ENCODE data around the gene SLC38A3. TPM values are rescaled to one million over a fixed set of nuclear protein-coding genes. Genes with fewer than 3 reads are reported as not detected.

The SLC38A3 gene
- total and polyA plus RNA-seq, 9 donors = 1.7 to 4.4 (median 2.4) TPM

DNA sequence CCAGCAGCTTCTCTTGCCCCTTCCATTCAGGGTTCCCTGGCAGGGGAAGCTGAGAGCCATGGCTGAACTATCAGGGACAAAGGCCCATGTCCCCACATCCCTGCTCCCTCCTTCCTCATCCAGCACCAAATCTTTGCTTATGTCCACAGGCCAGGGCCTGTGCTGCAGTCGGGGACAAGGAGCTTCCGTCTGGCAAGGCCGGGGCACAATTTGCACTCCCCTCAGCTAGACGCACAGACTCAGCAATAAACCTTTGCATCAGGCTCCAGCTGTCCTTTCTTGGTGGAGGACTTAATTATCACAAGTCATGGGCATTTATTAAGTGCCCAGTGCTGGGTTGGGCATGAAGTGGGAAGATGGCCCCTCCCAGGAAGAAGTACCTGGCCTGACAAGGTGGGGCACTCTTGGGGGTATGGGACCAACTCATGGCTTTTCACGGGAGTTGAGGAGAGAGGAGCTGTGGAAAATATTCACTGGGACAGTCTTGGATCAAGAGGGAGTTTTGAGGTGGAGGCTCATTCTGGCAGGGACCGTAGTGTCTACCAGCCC is 8.7 kb upstream of the SLC38A3 start:
- peaks cover 29% of the 10 kb centered on the region for H3K4me1 ChIP-seq (ENCODE audit: control insufficient read depth, insufficient read depth, low read length)
- no peaks in the 10 kb centered on the region for H3K9me3 ChIP-seq (replicated peaks; ENCODE audit: control insufficient read depth, low read depth, low read length)
- H3K4me3 ChIP-seq (ENCODE audit: low read length) = no peak overlapping the region
- WGBS (ENCODE audit: insufficient coverage) = 54% methylated on average over 2 of the region's 6 CpGs
- H3K36me3 ChIP-seq (ENCODE audit: control insufficient read depth, insufficient read depth, low read length) = no peaks in the 10 kb centered on the region
- DNase-seq = no peak
- H3K27me3 ChIP-seq (ENCODE audit: control insufficient read depth, insufficient read depth, low read length) = peaks cover 49% of the 10 kb centered on the region
- no peak overlapping the region for H3K27ac ChIP-seq (ENCODE audit: low read length)

DNA sequence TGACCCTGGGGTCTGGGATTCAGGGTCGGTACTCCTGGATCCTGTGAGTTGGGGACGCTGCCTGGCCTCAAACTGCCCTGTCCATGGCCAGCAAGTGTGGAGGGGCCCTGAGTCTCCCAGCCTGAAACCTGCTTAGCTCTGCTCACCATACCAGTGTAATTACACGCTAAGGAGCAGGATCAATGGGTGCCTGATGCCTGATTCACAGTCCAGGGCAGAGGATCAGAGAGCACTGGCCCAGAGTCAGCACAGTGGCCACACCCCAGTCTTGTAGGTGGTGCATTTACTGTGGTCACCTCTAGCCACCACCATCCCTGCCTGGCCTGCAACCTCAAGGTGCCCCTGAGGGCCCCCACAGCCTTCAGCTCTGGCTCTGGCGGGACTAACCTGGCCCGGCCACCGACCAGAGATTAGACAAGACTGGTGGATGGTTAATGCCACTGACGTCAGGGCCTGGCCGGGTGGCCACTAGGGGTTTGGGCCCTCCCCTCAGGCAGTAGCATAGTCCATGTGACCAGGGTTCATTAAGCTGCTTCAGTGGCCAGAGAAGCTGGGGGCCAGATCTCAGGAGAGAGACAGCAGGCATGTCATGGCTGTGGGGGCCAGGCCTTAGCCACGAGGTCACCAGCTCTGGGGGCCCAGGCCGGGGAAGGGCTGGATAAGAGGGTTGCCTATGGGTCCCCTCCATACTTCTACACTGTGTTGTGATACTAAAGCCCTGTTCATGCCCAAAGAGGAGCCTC is 3.3 kb upstream of the SLC38A3 start:
- H3K27ac ChIP-seq (ENCODE audit: low read length) = no peak overlapping the region
- peaks cover 47% of the 10 kb centered on the region for H3K4me1 ChIP-seq (ENCODE audit: control insufficient read depth, insufficient read depth, low read length)
- WGBS (ENCODE audit: insufficient coverage) = 69% methylated on average over 8 of the region's 10 CpGs
- DNase-seq = no peak
- H3K36me3 ChIP-seq (ENCODE audit: control insufficient read depth, insufficient read depth, low read length) = no peaks in the 10 kb centered on the region
- peaks cover 42% of the 10 kb centered on the region for H3K27me3 ChIP-seq (ENCODE audit: control insufficient read depth, insufficient read depth, low read length)
- no peak overlapping the region for H3K4me3 ChIP-seq (ENCODE audit: low read length)
- H3K9me3 ChIP-seq (replicated peaks; ENCODE audit: control insufficient read depth, low read depth, low read length) = no peaks in the 10 kb centered on the region

DNA sequence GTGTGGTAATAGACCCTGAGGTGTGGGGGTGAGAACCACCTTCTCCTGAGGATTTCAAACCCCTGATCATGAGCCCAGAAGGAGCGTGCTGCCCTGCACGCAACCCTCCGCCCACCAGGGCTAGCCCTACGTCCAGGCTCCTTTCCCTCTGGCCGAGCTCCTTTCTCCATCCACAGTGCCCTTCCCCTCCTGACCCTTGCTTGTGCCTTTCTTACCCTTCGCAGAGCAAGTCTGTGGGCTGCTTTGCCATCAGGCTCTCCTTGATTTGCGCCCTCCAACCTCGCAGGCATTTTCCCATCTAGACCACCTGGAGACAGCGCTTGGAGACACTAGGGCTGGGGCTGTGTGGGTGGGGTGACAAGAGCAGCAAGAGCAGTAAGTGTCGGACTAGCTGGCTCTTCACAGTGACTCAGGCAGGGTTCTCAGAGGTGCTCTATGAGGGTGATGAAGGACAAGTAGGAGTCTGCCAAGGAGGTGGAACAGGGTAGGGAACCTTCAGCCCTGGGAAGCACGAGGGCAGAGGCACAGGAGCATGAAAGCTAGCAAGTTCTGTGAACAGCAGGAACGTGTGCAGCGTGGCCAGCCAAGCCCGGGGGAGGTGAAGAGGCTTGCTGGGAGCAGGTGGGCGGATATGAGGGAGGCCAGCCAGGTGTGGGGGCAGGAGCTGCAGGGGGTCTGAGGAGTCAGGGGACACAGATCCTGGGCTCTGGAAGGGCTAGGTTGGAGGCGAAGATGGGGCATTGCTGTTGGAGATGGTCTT is 2.5 kb upstream of the SLC38A3 start:
- Histone ChIP-seq H3K27ac (ENCODE audit: low read length) (no peak overlapping the region), H3K4me3 (ENCODE audit: low read length) (no peak overlapping the region), H3K36me3 (ENCODE audit: control insufficient read depth, insufficient read depth, low read length) (no peaks in the 10 kb centered on the region), H3K4me1 (ENCODE audit: control insufficient read depth, insufficient read depth, low read length) (peaks cover 54% of the 10 kb centered on the region), H3K9me3 (replicated peaks; ENCODE audit: control insufficient read depth, low read depth, low read length) (no peaks in the 10 kb centered on the region), H3K27me3 (ENCODE audit: control insufficient read depth, insufficient read depth, low read length) (peaks cover 46% of the 10 kb centered on the region)
- WGBS (ENCODE audit: insufficient coverage) = 69% methylated on average over 14 of the region's 16 CpGs
- DNase-seq = no peak

DNA sequence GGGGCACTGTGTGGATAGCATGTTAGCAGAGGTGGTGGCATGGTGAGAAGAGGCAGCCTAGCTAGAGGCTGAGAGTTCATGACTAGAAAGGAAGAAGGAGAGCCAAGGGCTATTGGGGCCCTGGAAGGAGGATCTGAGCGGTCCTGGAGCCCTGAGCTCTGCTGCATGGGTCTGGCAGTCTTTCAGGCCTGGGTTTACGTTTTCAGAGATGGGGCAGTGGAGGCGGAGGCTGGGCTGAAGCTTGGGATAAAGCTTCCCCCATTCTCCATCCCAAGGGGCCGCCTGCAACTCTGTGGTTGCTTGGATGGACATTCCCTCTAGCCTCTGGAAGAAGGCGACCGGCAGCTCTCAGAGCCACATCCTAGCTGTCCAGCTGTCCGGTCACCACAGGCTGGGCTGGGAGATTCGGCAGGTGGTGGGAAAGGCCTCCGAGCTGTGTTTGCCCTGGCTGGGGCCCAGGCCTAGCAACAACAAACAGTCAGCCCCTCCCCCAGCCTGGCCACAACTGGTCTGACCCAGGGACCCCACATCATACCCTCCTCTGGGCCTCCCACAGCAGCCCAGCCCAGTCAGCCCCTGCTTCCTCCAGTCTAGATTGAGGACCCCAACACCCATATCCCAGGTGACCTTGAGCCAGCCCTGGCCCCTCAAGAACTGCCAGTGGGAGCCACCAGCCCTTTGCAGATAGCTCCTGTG is 1.8 kb upstream of the SLC38A3 start:
- 13% methylated on average over 3 of the region's 9 CpGs for WGBS (ENCODE audit: insufficient coverage)
- peaks cover 59% of the 10 kb centered on the region for H3K4me1 ChIP-seq (ENCODE audit: control insufficient read depth, insufficient read depth, low read length)
- DNase-seq = peak; percentile 50
- no peak overlapping the region for H3K27ac ChIP-seq (ENCODE audit: low read length)
- no peak overlapping the region for H3K4me3 ChIP-seq (ENCODE audit: low read length)
- peaks cover 46% of the 10 kb centered on the region for H3K27me3 ChIP-seq (ENCODE audit: control insufficient read depth, insufficient read depth, low read length)
- H3K9me3 ChIP-seq (replicated peaks; ENCODE audit: control insufficient read depth, low read depth, low read length) = no peaks in the 10 kb centered on the region
- H3K36me3 ChIP-seq (ENCODE audit: control insufficient read depth, insufficient read depth, low read length) = no peaks in the 10 kb centered on the region

DNA sequence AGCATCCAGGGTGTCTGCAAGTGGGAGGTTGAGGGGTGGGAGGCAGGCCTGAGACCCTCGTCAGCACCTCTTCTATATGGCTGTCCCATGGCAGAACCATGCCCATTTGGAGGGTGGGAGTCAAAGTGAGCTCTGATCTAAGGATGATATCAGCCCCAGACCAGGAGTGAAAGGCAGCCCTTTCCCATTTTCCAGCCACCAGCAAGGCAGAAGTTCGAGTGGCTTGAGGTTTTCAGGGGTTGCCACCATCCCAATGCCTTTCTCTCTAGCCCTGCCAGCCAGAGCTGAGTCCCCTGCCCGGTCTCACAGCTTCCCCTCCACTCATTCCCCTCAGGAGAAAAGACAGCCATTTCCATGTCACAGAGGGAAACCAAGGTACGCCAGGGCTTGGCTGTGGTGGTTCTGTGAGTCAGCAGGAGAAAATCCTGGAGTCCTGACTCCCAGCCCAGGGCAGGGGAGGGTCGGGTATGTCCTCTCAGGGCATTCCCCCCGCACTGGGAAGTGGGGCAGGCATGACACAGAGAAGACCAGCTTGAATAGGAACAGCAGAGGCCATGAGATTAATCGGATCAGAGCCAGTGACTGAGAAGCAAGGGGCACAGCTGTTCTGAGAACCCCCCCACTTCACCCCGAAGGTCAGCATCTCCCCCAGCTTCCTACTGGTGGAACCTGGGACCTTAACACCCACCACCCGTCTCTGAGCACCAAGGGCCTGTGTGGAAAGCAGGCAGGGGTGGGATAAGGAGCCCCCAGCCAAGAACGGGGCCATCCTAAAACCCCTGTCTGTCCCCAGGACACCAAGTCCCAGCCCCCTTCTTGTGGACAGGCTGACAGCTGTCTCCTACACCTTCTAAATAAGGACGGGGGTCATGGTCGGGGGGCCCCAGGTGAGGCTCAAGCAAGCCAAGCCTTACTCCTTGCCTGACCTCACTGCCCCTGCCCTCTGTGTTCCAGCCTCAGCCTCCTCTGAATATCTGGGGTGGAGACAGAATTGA is 965 bp upstream of the SLC38A3 start:
- 76% methylated on average over 6 of the region's 12 CpGs for WGBS (ENCODE audit: insufficient coverage)

DNA sequence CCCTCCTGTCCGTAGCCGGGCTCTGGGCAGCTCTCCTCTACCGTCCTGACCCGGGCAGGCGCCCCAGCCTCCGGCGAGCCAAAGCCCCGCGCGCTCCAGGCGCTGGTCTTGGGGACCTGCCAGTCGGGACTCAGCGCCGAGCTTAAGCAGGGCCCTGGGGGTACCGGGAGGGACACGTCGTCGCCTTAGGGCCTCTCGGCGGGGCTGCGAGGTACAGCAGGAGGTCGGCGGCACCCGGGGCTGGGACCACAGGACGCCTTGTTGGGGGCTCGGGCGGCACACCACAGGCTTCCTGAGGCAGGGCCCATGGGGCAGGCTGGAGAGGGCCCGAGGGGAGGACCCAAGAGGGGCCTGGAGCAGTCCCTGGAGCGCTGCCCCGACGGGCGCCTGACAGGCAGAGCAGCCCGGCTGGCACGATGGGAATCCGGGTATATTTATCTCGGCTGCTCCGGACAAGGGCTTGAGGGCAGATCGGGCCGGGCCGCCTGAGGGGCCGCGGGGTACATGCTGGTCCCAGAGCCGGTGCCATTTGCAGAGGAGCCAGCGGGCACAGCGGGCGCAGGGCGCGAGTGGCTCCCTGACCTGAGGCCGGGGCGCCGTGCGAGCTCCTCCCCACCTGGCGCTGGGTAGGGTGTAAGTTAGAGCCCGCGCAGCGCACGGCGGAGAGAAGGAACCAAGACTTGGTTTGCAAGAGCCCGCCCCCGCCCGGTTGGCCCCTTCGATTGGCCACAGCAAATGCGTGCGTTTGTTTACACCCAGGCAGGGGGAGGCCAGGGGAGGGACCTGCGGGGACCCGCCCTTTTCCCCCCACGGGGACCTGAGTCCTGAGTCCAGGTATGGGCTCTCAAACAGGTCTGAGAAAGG is 574 bp downstream of the SLC38A3 start:
- DNase-seq = peak; percentile 35
- Histone ChIP-seq H3K4me1 (ENCODE audit: control insufficient read depth, insufficient read depth, low read length) (peaks cover 63% of the 10 kb centered on the region), H3K4me3 (ENCODE audit: low read length) (peak overlapping the region; percentile 48), H3K9me3 (replicated peaks; ENCODE audit: control insufficient read depth, low read depth, low read length) (no peaks in the 10 kb centered on the region), H3K27me3 (ENCODE audit: control insufficient read depth, insufficient read depth, low read length) (peaks cover 46% of the 10 kb centered on the region), H3K36me3 (ENCODE audit: control insufficient read depth, insufficient read depth, low read length) (no peaks in the 10 kb centered on the region), H3K27ac (ENCODE audit: low read length) (peak overlapping the region; percentile 29)
- 2% methylated on average over 66 of the region's 67 CpGs for WGBS (ENCODE audit: insufficient coverage)

More for the DNA sequence above, 965 bp upstream of the SLC38A3 start:
- H3K4me1 ChIP-seq (ENCODE audit: control insufficient read depth, insufficient read depth, low read length) = peaks cover 63% of the 10 kb centered on the region
- no peak for DNase-seq
- H3K27ac ChIP-seq (ENCODE audit: low read length) = no peak overlapping the region
- peaks cover 46% of the 10 kb centered on the region for H3K27me3 ChIP-seq (ENCODE audit: control insufficient read depth, insufficient read depth, low read length)
- no peak overlapping the region for H3K4me3 ChIP-seq (ENCODE audit: low read length)
- no peaks in the 10 kb centered on the region for H3K9me3 ChIP-seq (replicated peaks; ENCODE audit: control insufficient read depth, low read depth, low read length)
- H3K36me3 ChIP-seq (ENCODE audit: control insufficient read depth, insufficient read depth, low read length) = no peaks in the 10 kb centered on the region

DNA sequence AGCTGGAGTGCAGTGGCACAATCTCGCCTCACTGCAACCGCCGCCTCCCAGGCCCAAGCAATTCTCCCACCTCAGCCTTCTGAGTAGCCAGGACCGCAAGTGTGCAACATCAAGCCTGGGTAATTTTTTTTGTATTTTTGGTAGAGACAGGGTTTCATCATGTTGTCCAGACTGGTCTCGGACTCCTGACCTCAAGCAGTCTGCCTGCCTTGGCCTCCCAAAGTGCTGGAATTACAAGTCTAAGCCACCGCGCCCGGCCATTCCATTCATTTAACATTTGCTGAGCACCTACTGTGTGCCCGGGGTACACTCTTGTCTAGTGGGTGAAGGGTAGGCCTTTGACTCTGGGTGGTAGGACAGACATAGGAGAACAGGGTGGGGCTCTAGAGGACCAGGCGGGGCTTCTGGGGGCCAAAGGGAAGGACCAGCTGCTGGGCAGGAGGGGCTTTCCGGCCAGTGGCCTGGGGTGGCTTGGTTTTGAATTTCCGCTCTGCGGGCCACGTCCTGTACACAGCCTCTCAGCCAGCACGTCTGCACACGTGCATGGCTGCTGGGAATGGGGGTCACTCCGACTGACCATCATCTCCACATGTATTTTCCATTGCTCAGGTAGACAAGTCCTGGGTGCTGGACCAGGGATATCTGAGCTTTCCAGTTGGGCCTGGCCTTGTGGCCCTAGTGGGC is 2.4 kb downstream of the SLC38A3 start:
- Histone ChIP-seq H3K27ac (ENCODE audit: low read length) (no peak overlapping the region), H3K4me1 (ENCODE audit: control insufficient read depth, insufficient read depth, low read length) (peaks cover 55% of the 10 kb centered on the region), H3K4me3 (ENCODE audit: low read length) (no peak overlapping the region), H3K36me3 (ENCODE audit: control insufficient read depth, insufficient read depth, low read length) (no peaks in the 10 kb centered on the region), H3K27me3 (ENCODE audit: control insufficient read depth, insufficient read depth, low read length) (peaks cover 38% of the 10 kb centered on the region), H3K9me3 (replicated peaks; ENCODE audit: control insufficient read depth, low read depth, low read length) (no peaks in the 10 kb centered on the region)
- no peak for DNase-seq
- 93% methylated on average over 3 of the region's 17 CpGs for WGBS (ENCODE audit: insufficient coverage)

DNA sequence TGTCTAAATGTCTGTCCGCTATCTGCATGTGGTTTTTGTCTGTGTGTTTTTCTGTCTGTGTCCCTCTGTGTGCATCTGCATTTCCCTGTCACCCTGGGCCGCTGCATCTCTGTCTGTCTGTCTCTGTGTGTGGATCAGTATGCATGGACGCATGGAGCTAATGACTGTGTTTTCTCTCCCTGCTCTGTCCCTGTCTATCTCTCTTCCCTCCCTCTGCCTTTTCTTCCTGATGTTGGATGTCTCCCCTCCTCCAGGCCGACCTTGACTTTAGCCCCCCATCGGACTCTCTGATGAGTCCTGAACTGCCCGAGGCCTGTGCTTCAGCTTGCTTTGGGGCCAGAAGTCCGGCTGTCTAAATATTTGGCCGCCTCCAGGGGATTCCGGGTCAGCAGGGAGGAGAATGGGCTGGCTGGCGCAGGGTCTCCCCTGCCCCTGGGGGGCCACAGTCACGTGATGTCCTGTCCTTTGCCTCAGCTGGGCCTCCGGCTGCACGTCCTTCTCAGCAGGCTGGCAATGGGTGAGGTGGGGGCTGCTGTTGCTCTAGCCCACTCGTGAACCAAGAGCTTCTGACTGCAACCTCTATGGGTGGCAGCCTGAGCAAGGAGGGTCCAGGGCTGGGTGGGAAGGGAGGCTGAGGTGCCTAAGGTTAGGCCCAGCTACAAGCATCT is 3.7 kb downstream of the SLC38A3 start:
- Histone ChIP-seq H3K4me3 (ENCODE audit: low read length) (no peak overlapping the region), H3K27me3 (ENCODE audit: control insufficient read depth, insufficient read depth, low read length) (peaks cover 32% of the 10 kb centered on the region), H3K27ac (ENCODE audit: low read length) (no peak overlapping the region), H3K36me3 (ENCODE audit: control insufficient read depth, insufficient read depth, low read length) (no peaks in the 10 kb centered on the region), H3K9me3 (replicated peaks; ENCODE audit: control insufficient read depth, low read depth, low read length) (no peaks in the 10 kb centered on the region), H3K4me1 (ENCODE audit: control insufficient read depth, insufficient read depth, low read length) (peaks cover 46% of the 10 kb centered on the region)
- 56% methylated on average over 9 of the region's 14 CpGs for WGBS (ENCODE audit: insufficient coverage)
- no peak for DNase-seq

All from muscle of leg (tissue), 11 donors.